C4-2B (cell line): ENCODE results near the gene CEP97.

Experiments
- CTCF ChIP-seq: fragments of 450-650 bp; conservative IDR thresholded peaks from 2 replicates; pipeline ENCODE4 v1.5.1; 2017; ENCODE audit warnings: mild to moderate bottlenecking
- ZFX ChIP-seq: fragments of 450-650 bp; IDR thresholded peaks from 2 replicates; pipeline ENCODE4 v1.6.1; 2017

- TF ChIP-seq CTCF (no peak), ZFX (no peak)
Observed at GRCh38 chr3:101680466-101680865, 43.9 kb upstream of the CEP97 start.
